Transverse colon (tissue), 4 donors: Measurements from ENCODE around the gene RAP1GAP2.

Source experiments
- CTCF ChIP-seq, 5 experiments: fragments of 200-600 bp in 3 of 5; fragments of 450-650 bp in 2 of 5; sonication (generic) in 3 of 5; IDR thresholded peaks; 1 replicate in 2 of 5; 2 replicates in 3 of 5; pipeline ENCODE4 v1.5.1; 2016 to 2017; ENCODE audit warnings: antibody characterized with exemption in 5 of 5, inconsistent platforms in 3 of 5, mild to moderate bottlenecking in 2 of 5, moderate library complexity in 1 of 5
- EP300 ChIP-seq: sonication (generic); formaldehyde crosslinking; IDR thresholded peaks from one replicate; pipeline ENCODE4 v1.6.1; 2017; ENCODE audit warnings: antibody characterized with exemption, low read depth
- POLR2A ChIP-seq: fragments of 450-650 bp; IDR thresholded peaks from one replicate; pipeline ENCODE4 v1.6.1; 2016; ENCODE audit warnings: antibody characterized with exemption, mild to moderate bottlenecking, moderate library complexity
- POLR2AphosphoS5 ChIP-seq, 3 donors: sonication (generic); formaldehyde crosslinking; IDR thresholded peaks; one replicate each; pipeline ENCODE4 v1.6.1; 2016; ENCODE audit warnings: antibody characterized with exemption in 3 of 3

- TF ChIP-seq CTCF (IDR thresholded peaks at IDR 0.05) = no peak
- TF ChIP-seq POLR2A = no peak
- TF ChIP-seq POLR2AphosphoS5 (IDR thresholded peaks at IDR 0.05) = peak in 1 of 3 donors; percentile 23
- no peak for TF ChIP-seq EP300
Observed at GRCh38 chr17:2940352-2940751, 144.1 kb downstream of the RAP1GAP2 start.
